Testis (tissue), 3 donors: ENCODE data around the gene GARNL3. TPM values are rescaled to one million over a fixed set of nuclear protein-coding genes. Genes with fewer than 3 reads are reported as not detected.

ENCODE experiments used
- DNase-seq: peaks from one replicate; pipeline ENCODE4 v3.0.0-alpha.2; 2019
- H3K27ac ChIP-seq, 2 donors: fragments of 200-600 bp; sonication (generic); one replicate each; pipeline ENCODE4 v1.5.1; 2019
- H3K27me3 ChIP-seq: fragments of 200-600 bp; sonication (generic); one replicate; pipeline ENCODE4 v1.5.1; 2019
- H3K36me3 ChIP-seq: fragments of 200-600 bp; sonication (generic); one replicate; pipeline ENCODE4 v1.5.1; 2017; ENCODE audit warnings: low read depth; ENCODE audit errors: missing control alignments
- H3K4me1 ChIP-seq: fragments of 200-600 bp; sonication (generic); one replicate; pipeline ENCODE4 v1.5.1; 2019
- H3K4me3 ChIP-seq, 2 donors: fragments of 200-600 bp; sonication (generic); one replicate each; pipeline ENCODE4 v1.5.1; 2017 to 2019
- H3K9me3 ChIP-seq: fragments of 200-600 bp; sonication (generic); one replicate; pipeline ENCODE4 v1.5.1; 2017
- CTCF ChIP-seq, 3 experiments: fragments of 450-650 bp in 2 of 3; fragments of 200-600 bp in 1 of 3; sonication (generic) in 1 of 3; IDR thresholded peaks; one replicate each; pipeline ENCODE4 v1.5.1; 2016 to 2019; ENCODE audit warnings: antibody characterized with exemption in 3 of 3, mild to moderate bottlenecking in 2 of 3, moderate library complexity in 1 of 3
- POLR2A ChIP-seq: fragments of 450-650 bp; IDR thresholded peaks from one replicate; pipeline ENCODE4 v1.6.1; 2017; ENCODE audit warnings: antibody characterized with exemption, mild to moderate bottlenecking, moderate library complexity
- WGBS, 2 donors: methylation state at CpG; one replicate each; pipeline ENCODE4 v1.1.5; 2018; 5-methylcytosine and 5-hydroxymethylcytosine counted together
- intact Hi-C: fragments of 100-400 bp; cut with DNase I; formaldehyde crosslinking; loops from one replicate; pipeline ENCODE4 v1.15.1; 2023; ENCODE audit warnings: low total_unique reads
- polyA plus RNA-seq: library from polyadenylated mRNA; stranded (reverse); fragments of 350-450 nt; fragmentation: Illumina TruSeq; extraction: RNeasy Lipid Tissue Mini Kit (QIAGEN cat#74804); gene quantifications from one replicate; pipeline ENCODE4 v1.2.3, GENCODE V29; 2014; ENCODE audit warnings: low read depth, low replicate concordance; ENCODE audit not compliant: insufficient read depth
- total RNA-seq, 2 donors: library from RNA; depleted of rRNA; stranded (reverse); fragments of >200 nt; gene quantifications; one replicate each; pipeline ENCODE4 v1.2.3, GENCODE V29; 2016

The GARNL3 gene
- total and polyA plus RNA-seq, 3 donors from 2014 or later = 12.9 to 42.8 (median 25.9) TPM

DNA sequence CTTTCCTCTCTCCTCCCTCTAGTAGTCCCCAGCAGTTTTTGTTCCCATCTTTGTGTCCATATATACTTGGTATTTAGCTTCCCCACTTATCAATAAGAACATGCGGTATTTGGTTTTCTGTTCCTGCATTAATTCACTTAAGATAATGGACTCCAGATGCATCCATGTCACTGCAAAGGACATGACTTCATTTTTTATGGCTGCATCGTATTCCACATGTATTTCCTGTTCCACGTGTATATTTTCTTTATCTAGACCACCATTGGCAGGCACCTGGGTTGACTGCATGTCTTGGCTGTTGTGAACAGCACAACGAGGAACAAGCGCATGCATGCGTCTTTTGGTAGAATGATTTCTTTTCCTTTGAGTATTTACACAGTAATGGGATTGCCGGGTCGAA, 165.8 kb downstream of the GARNL3 start:
- intact Hi-C loops = no loop called here
- peaks cover 5% of the 10 kb centered on the region for H3K4me1 ChIP-seq
- WGBS, 2 donors = 93% methylated on average over 8 of the region's 8 CpGs
- TF ChIP-seq POLR2A = no peak
- TF ChIP-seq CTCF (IDR thresholded peaks at IDR 0.05) = no peak
- H3K4me3 ChIP-seq = no peak overlapping the region
- H3K36me3 ChIP-seq = no peaks in the 10 kb centered on the region
- H3K9me3 ChIP-seq = no peaks in the 10 kb centered on the region
- no peak overlapping the region for H3K27ac ChIP-seq
- no peaks in the 10 kb centered on the region for H3K27me3 ChIP-seq
- no peak for DNase-seq

DNA sequence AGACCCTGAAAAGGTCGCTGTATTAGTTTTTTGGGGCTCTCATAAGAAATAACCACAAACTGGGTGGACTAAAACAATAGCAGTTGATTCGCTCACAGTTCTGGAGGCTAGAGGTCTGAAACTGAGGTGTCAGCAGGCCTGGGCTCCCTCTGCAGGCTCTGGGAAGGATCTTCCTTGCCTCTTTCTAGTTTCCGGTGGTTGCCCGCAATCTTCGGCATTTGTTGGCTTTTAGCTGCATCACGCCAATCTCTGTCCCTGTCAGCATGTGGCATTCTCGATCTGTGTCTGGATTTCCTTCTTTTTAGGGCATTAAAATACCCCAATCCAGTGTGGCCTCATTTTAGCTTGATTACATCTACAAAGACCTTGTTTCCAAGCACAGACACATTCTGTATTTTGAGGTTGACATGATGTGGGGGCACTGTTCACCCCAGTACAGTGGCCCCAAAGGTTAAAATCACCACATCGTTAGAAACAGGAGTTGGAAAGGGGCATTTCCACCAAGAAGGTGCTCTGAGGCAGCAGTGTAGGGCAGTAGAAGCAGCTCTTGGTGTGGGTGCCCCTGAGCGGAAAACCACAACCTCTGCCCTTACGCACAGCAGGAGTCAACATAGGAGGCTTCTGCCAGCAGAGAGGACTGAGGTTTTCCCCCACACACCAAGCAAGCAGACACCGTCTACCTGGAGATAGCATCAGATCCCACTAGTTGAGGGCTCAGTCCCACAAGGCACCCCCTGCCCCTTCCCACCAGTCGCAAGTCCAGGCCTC, 173.1 kb downstream of the GARNL3 start:
- no peaks in the 10 kb centered on the region for H3K36me3 ChIP-seq
- H3K27ac ChIP-seq = no peak overlapping the region
- no peak for DNase-seq
- no peaks in the 10 kb centered on the region for H3K4me1 ChIP-seq
- no peaks in the 10 kb centered on the region for H3K9me3 ChIP-seq
- TF ChIP-seq CTCF (IDR thresholded peaks at IDR 0.05) = no peak
- no peak for TF ChIP-seq POLR2A
- WGBS, 2 donors = 90% methylated on average over 12 of the region's 12 CpGs
- no peak overlapping the region for H3K4me3 ChIP-seq
- intact Hi-C loops = no loop called here
- H3K27me3 ChIP-seq = no peaks in the 10 kb centered on the region

GRCh38 chr9:127438394-127438793, 173.8 kb downstream of the GARNL3 start:
- no peaks in the 10 kb centered on the region for H3K9me3 ChIP-seq
- no peaks in the 10 kb centered on the region for H3K36me3 ChIP-seq
- no peak overlapping the region for H3K4me3 ChIP-seq
- DNase-seq = no peak
- H3K27ac ChIP-seq = no peak overlapping the region
- intact Hi-C loops = no loop called here
- no peaks in the 10 kb centered on the region for H3K4me1 ChIP-seq
- 95 to 97% methylated on average over 8 to 9 of the region's 9 CpGs for WGBS, 2 donors
- H3K27me3 ChIP-seq = no peaks in the 10 kb centered on the region
- TF ChIP-seq POLR2A = no peak
- no peak for TF ChIP-seq CTCF (IDR thresholded peaks at IDR 0.05)

Other genes with a start within 250 kb of the GARNL3 start
- gene ANGPTL2, start 142.1 kb upstream of the GARNL3 start, total RNA-seq = 1 to 10 TPM; 2.4 TPM
- gene ANGPTL2, start 142.1 kb upstream of the GARNL3 start, polyA plus RNA-seq = 30.7 TPM
- gene SLC2A8, start 132.4 kb downstream of the GARNL3 start, total RNA-seq = 10 to 100 TPM; 62.7 to 68.6 TPM
- gene SLC2A8, start 132.4 kb downstream of the GARNL3 start, polyA plus RNA-seq = 128 TPM
- gene ZNF79, start 159.6 kb downstream of the GARNL3 start, total RNA-seq = 10 to 100 TPM; 19.5 to 24.5 TPM
- gene ZNF79, start 159.6 kb downstream of the GARNL3 start, polyA plus RNA-seq = 15.9 TPM
- gene RPL12, start 186.6 kb downstream of the GARNL3 start, total RNA-seq = 100 to 1,000 TPM; 499 to 950 TPM
- 1,237 TPM for gene RPL12, start 186.6 kb downstream of the GARNL3 start, polyA plus RNA-seq
- gene LRSAM1, start 186.7 kb downstream of the GARNL3 start, total RNA-seq = 10 to 100 TPM; 20.5 to 22.0 TPM
- gene LRSAM1, start 186.7 kb downstream of the GARNL3 start, polyA plus RNA-seq = 9.9 TPM